CD4-positive, CD25-positive, alpha-beta regulatory T cell (primary cell): ENCODE measurements around the gene ATXN1. TPM values are rescaled to one million over a fixed set of nuclear protein-coding genes. Genes with fewer than 3 reads are reported as not detected.

Experiments
- ATAC-seq, 2 donors: fragments of 150-1000 bp; cut with Tn5 transposase; one replicate each; pipeline ENCODE4 v1.10.0; 2021; ENCODE audit warnings: low read depth in 2 of 2, moderate number of reproducible peaks in 2 of 2, moderate library complexity in 1 of 2
- DNase-seq, 3 donors: peaks; one replicate each; pipeline versions ENCODE4 v3.0.0 to v3.0.0-alpha.2; 2012 to 2022; ENCODE audit warnings: mixed read lengths in 1 of 3
- H3K27ac ChIP-seq: one replicate; pipeline ENCODE4 v1.7.0; 2013; ENCODE audit warnings: mild to moderate bottlenecking, low read length; ENCODE audit not compliant: insufficient read depth, poor library complexity, severe bottlenecking
- H3K27me3 ChIP-seq: one replicate; pipeline ENCODE4 v1.7.0; 2013; ENCODE audit warnings: low read length; ENCODE audit not compliant: control insufficient read depth, insufficient read depth
- H3K36me3 ChIP-seq: one replicate; pipeline ENCODE4 v1.7.0; 2013; ENCODE audit warnings: mild to moderate bottlenecking, low read length, moderate library complexity; ENCODE audit not compliant: control insufficient read depth, insufficient read depth
- H3K4me1 ChIP-seq: 2 replicates; pipeline ENCODE4 v1.7.0; 2013; ENCODE audit warnings: mild to moderate bottlenecking, low read length; ENCODE audit not compliant: insufficient read depth, control insufficient read depth, poor library complexity, severe bottlenecking
- H3K4me3 ChIP-seq: one replicate; pipeline ENCODE4 v1.7.0; 2013; ENCODE audit warnings: low read depth, mild to moderate bottlenecking, low read length, moderate library complexity
- H3K9me3 ChIP-seq, 2 experiments: 1 replicate in 1 of 2; 2 replicates in 1 of 2; pipeline ENCODE4 v1.7.0; 2013; ENCODE audit warnings: low read length in 2 of 2, mild to moderate bottlenecking in 1 of 2, moderate library complexity in 1 of 2; ENCODE audit not compliant: control insufficient read depth in 2 of 2
- H3K27ac Mint-ChIP-seq, 3 donors: one replicate each; pipeline ENCODE4 v1.8.0; 2020 to 2022; ENCODE audit warnings: mild to moderate bottlenecking in 3 of 3, mixed read lengths in 3 of 3, moderate library complexity in 2 of 3
- H3K27me3 Mint-ChIP-seq: one replicate; pipeline ENCODE4 v1.8.0; 2022; ENCODE audit warnings: mild to moderate bottlenecking, mixed read lengths
- H3K36me3 Mint-ChIP-seq: one replicate; pipeline ENCODE4 v1.8.0; 2020; ENCODE audit warnings: mixed read lengths
- H3K4me1 Mint-ChIP-seq, 4 donors: one replicate each; pipeline ENCODE4 v1.8.0; 2020 to 2022; ENCODE audit warnings: mixed read lengths in 4 of 4, mild to moderate bottlenecking in 1 of 4
- H3K4me3 Mint-ChIP-seq, 4 donors: one replicate each; pipeline ENCODE4 v1.8.0; 2020 to 2022; ENCODE audit warnings: mild to moderate bottlenecking in 4 of 4, mixed read lengths in 4 of 4, moderate library complexity in 3 of 4
- H3K9me3 Mint-ChIP-seq, 7 donors: one replicate each; pipeline ENCODE4 v1.8.0; 2020 to 2022; ENCODE audit warnings: mixed read lengths in 7 of 7, mild to moderate bottlenecking in 3 of 7, moderate library complexity in 2 of 7
- polyA plus RNA-seq, 4 donors: library from polyadenylated mRNA; unstranded; fragments of 300-500 nt; fragmentation: Illumina TruSeq; gene quantifications; one replicate each; pipeline ENCODE4 v1.2.3, GENCODE V29; 2021
- total RNA-seq: library from RNA; stranded (reverse); gene quantifications from one replicate; pipeline ENCODE4 v1.2.3, GENCODE V29; 2022

The ATXN1 gene
- total and polyA plus RNA-seq, 5 donors from 2014 or later, result 15.8 to 191 (median 19.2) TPM

- H3K4me3 Mint-ChIP-seq, result no peak overlapping the region
- ATAC-seq, result no peak
- no peak overlapping the region for H3K27ac ChIP-seq
- H3K4me3 ChIP-seq, result no peak overlapping the region
- peaks cover 32% of the 10 kb centered on the region for H3K36me3 Mint-ChIP-seq
- peaks cover 22 to 36% (median 29%) of the 10 kb centered on the region in 4 donors for H3K4me1 Mint-ChIP-seq
- peak overlapping the region in 2 of 3 donors; percentile 54 to 57 for H3K27ac Mint-ChIP-seq
- H3K4me1 ChIP-seq, result peaks cover 11% of the 10 kb centered on the region
- no peak for DNase-seq
- peaks cover 43% of the 10 kb centered on the region for H3K36me3 ChIP-seq
- no peaks in the 10 kb centered on the region for H3K27me3 ChIP-seq
- H3K9me3 ChIP-seq, result no peaks in the 10 kb centered on the region
- H3K9me3 Mint-ChIP-seq, result no peaks in the 10 kb centered on the region
- H3K27me3 Mint-ChIP-seq, result no peaks in the 10 kb centered on the region
These were observed 241.7 kb downstream of the ATXN1 start for GRCh38 chr6:16519265-16520242.

GRCh38 chr6:16518265-16518664 lies 243.0 kb downstream of the ATXN1 start:
- Histone ChIP-seq H3K36me3 (peaks cover 43% of the 10 kb centered on the region), H3K27me3 (no peaks in the 10 kb centered on the region), H3K27ac (no peak overlapping the region), H3K4me1 (peaks cover 22% of the 10 kb centered on the region), H3K9me3 (no peaks in the 10 kb centered on the region), H3K4me3 (no peak overlapping the region)
- H3K9me3 Mint-ChIP-seq, result no peaks in the 10 kb centered on the region
- peak overlapping the region; percentile 2 to 58 (median 43) for H3K27ac Mint-ChIP-seq
- H3K27me3 Mint-ChIP-seq, result no peaks in the 10 kb centered on the region
- H3K36me3 Mint-ChIP-seq, result peaks cover 27% of the 10 kb centered on the region
- no peak for DNase-seq
- no peak overlapping the region for H3K4me3 Mint-ChIP-seq
- peaks cover 21 to 46% (median 37%) of the 10 kb centered on the region in 4 donors for H3K4me1 Mint-ChIP-seq
- no peak for ATAC-seq

GRCh38 chr6:16514249-16514648 lies 247.0 kb downstream of the ATXN1 start:
- H3K36me3 Mint-ChIP-seq, result peaks cover 20% of the 10 kb centered on the region
- H3K27ac ChIP-seq, result peak overlapping the region; percentile 17
- H3K4me3 ChIP-seq, result no peak overlapping the region
- ATAC-seq, result peak; percentile 35 to 37
- H3K4me1 Mint-ChIP-seq, result peaks cover 31 to 72% (median 64%) of the 10 kb centered on the region in 4 donors
- H3K27me3 Mint-ChIP-seq, result no peaks in the 10 kb centered on the region
- H3K27ac Mint-ChIP-seq, result peak overlapping the region in 2 of 3 donors; percentile 86
- H3K4me1 ChIP-seq, result peaks cover 46% of the 10 kb centered on the region
- H3K27me3 ChIP-seq, result no peaks in the 10 kb centered on the region
- peaks cover 15% of the 10 kb centered on the region for H3K36me3 ChIP-seq
- no peaks in the 10 kb centered on the region for H3K9me3 ChIP-seq
- peak overlapping the region in 3 of 4 donors; percentile 5 to 61 (median 57) for H3K4me3 Mint-ChIP-seq
- no peaks in the 10 kb centered on the region for H3K9me3 Mint-ChIP-seq
- DNase-seq, result peak in 2 of 3 donors; percentile 36 to 79

DNA sequence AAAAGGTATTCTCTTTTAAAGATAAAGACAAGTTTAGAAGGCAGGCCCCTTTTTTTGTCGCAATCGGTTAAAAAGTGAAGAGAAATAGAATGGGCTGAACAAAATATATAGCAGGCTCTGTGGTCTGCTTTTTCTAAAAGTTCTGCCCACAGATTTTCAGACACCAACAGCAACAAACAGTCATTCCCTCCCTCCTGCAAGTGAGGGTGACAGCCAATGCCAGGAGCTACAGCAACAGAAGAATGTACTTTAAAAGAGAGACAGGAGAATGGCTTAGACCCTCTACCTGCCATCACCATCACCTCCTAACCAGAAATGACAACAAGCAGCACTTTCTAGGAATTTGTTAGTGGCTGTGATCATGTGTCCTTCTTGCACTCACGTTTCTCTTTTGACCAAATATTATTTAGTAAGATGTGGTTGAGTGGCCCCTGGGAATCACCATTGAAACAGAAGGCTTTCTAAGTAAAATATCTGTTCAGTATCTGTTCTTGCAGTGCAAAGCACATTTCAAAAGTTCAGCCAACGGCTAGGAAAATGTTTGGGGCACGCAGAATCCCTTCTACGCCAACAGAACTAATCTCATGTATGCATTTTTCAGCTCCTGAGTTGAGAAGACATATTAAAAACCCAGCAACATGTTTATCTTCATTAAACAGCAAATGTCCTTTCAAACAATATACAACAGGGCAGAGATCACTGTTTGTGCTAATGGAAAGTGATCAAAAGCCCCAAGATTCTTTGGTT lies 248.5 kb downstream of the ATXN1 start:
- Histone ChIP-seq H3K27me3 (no peaks in the 10 kb centered on the region), H3K36me3 (peaks cover 13% of the 10 kb centered on the region), H3K9me3 (no peaks in the 10 kb centered on the region), H3K4me3 (peak overlapping the region; percentile 64), H3K4me1 (peaks cover 36% of the 10 kb centered on the region), H3K27ac (peak overlapping the region; percentile 66)
- Mint-ChIP-seq H3K27me3 (no peaks in the 10 kb centered on the region), H3K27ac (peak overlapping the region; percentile 86 to 94 (median 89)), H3K9me3 (no peaks in the 10 kb centered on the region), H3K36me3 (peaks cover 20% of the 10 kb centered on the region), H3K4me3 (peak overlapping the region in 3 of 4 donors; percentile 0 to 68 (median 58)), H3K4me1 (peaks cover 22 to 66% (median 52%) of the 10 kb centered on the region in 4 donors)
- DNase-seq (peak in 1 of 3 donors; percentile 27), ATAC-seq (no peak)

GRCh38 chr6:16511723-16512489 lies 249.4 kb downstream of the ATXN1 start:
- Histone ChIP-seq H3K27me3 (no peaks in the 10 kb centered on the region), H3K36me3 (peaks cover 13% of the 10 kb centered on the region), H3K9me3 (no peaks in the 10 kb centered on the region), H3K4me3 (peak overlapping the region; percentile 64), H3K4me1 (peaks cover 35% of the 10 kb centered on the region), H3K27ac (peak overlapping the region; percentile 66)
- Mint-ChIP-seq H3K27ac (peak overlapping the region; percentile 86 to 94 (median 89)), H3K36me3 (peaks cover 21% of the 10 kb centered on the region), H3K4me3 (peak overlapping the region; percentile 11 to 68 (median 63)), H3K9me3 (no peaks in the 10 kb centered on the region), H3K4me1 (peaks cover 20 to 59% (median 47%) of the 10 kb centered on the region in 4 donors), H3K27me3 (no peaks in the 10 kb centered on the region)
- peak in 2 of 3 donors; percentile 63 to 80 for DNase-seq
- ATAC-seq, result peak; percentile 65 to 67

GRCh38 chr6:16511040-16511660 lies 250.1 kb downstream of the ATXN1 start:
- Mint-ChIP-seq H3K27me3 (no peaks in the 10 kb centered on the region), H3K27ac (peak overlapping the region in 2 of 3 donors; percentile 86 to 94), H3K4me1 (peaks cover 25 to 57% (median 45%) of the 10 kb centered on the region in 4 donors), H3K4me3 (peak overlapping the region in 1 of 4 donors; percentile 58), H3K9me3 (no peaks in the 10 kb centered on the region), H3K36me3 (peaks cover 23% of the 10 kb centered on the region)
- H3K27ac ChIP-seq, result peak overlapping the region; percentile 66
- H3K4me1 ChIP-seq, result peaks cover 35% of the 10 kb centered on the region
- H3K4me3 ChIP-seq, result peak overlapping the region; percentile 13
- ATAC-seq (peak; percentile 8 to 49), DNase-seq (peak in 1 of 3 donors; percentile 48)
- H3K9me3 ChIP-seq, result no peaks in the 10 kb centered on the region
- H3K36me3 ChIP-seq, result peaks cover 10% of the 10 kb centered on the region
- H3K27me3 ChIP-seq, result no peaks in the 10 kb centered on the region
